SW480 (cell line): Measurements from ENCODE around the gene MRPL17.
A peak's percentile ranks its signal among the peaks of the same experiment; 100 is the strongest.

Experiments
- DNase-seq: peaks from one replicate; pipeline ENCODE4 v3.0.0-alpha.2; 2016; ENCODE audit warnings: low spot score

The MRPL17 gene

GRCh38 chr11:6682591-6682935 lies 577 bp downstream of the MRPL17 start:
- no peak for DNase-seq

DNA sequence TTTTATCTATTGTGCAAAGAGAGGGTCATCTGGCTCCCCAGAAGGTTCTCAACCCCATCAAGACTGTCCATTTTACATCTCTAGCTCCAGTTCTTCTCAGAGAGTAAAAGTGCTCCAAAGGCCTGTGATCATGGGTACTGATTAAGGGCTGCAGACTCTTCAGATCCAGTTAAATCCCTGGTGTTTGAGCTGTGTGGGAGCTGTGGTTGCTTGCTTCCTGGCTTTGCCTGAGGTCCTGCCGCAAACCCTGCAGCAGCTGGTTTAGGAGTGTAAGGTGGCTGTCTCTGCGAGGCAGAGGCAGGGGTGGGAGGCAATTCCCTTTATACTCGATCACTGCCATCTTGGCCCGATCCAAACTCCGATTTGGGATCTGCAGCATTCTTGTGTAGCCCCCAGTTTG lies 1.2 kb downstream of the MRPL17 start:
- no peak for DNase-seq

DNA sequence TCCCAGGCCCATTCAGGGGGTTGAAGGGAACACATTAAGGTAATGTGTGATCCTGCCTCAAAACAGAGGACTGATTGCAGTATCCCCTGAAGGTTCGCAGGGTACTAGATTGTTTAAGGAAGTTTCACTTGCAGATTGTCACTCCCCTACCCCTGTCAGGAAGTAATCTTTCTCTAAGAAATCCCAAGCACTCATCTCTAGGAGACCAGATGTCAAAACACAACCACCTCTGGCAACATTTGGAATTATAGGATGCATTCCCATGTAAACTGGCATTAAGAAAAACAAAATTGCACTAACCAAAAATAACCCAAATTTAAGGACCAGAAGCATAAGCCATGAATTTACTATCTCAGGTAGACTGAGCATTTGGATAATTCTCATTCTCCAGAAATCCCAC lies 1.6 kb downstream of the MRPL17 start:
- no peak for DNase-seq

DNA sequence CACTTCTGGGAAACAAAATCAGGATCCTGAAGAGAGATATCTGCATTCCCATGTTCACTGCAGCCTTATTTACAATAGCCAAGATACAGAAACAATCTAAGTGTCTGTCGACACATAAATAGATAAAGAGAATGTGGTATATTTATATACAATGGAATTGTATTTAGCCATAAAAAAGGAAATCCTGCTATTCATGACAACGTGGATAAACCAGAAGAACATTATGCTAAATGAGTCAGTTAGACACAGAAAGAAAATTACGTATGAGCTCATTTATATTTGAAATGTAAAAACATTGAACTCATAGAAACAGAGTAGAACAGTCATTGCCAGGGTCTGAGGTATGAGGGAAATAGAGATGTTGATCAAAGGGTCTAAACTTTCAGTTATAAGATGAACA lies 6.1 kb downstream of the MRPL17 start:
- no peak for DNase-seq

DNA sequence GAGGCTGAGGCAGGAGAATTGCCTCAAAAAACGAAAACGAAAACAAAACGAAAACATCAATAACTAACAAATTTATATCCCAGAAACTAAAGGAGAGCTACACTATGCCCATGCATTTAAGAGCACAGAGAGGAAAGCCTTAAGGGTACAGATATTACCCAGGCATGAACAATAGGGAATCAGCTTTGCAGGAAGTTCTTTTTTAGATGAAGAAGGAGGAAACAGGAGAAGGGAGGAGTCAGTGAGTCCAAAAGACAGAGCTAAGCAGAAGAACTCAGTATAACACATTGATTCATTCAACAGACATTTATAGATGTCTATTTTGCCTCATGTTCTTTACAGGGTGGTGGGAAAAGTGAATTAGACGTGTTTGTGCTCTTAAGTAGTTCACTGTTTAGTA lies 8.3 kb downstream of the MRPL17 start:
- no peak for DNase-seq

DNA sequence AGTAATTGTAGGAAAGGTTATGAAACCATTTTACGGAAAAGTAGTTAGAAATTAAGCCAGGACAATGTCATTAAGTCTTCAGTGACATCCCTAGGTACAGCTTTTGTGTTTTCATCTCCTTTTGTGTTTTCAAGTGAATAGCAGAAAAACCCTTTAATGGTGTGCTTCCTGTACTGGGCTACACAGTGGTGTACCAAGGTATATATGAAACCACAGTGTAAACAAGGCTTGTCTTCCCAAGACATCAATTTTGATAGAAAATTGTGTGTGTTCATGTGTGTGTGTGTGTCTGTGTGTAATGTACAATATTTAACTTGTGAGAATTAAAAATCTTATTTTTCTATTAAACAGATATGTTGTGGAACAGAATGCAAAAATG lies 8.9 kb downstream of the MRPL17 start:
- DNase-seq: no peak

DNA sequence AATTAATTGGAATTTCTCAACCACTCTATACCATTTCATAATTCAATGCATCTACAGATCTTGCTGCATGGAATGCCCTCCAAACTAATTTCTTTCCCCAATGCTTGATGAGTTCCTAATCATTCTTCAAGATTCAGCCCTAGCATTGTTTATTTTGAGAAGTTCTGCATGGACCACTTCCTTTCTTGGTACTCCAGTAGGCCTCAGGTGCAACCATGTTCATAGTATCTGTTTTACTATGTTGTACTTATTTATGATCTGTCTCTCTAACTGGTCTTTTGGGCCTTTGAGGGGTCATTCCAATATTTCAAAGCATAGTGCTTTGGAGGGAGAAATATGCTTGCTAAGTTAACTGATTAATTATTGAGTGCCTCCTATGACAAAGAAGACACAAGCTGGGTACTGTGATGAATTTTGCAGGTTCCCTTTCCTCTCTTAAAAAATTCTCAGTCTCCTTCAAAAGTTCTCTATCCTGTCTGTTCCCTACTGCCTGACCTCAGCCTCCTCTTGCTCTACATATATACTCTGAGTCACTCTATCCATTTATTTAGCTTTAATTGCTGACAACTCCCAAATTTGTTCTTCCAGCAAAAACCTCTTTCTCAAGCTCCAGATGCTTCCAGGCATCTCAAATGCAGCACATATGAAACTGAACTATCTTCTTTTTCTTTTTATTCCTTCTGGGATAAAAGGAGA lies 9.5 kb downstream of the MRPL17 start:
- no peak for DNase-seq

DNA sequence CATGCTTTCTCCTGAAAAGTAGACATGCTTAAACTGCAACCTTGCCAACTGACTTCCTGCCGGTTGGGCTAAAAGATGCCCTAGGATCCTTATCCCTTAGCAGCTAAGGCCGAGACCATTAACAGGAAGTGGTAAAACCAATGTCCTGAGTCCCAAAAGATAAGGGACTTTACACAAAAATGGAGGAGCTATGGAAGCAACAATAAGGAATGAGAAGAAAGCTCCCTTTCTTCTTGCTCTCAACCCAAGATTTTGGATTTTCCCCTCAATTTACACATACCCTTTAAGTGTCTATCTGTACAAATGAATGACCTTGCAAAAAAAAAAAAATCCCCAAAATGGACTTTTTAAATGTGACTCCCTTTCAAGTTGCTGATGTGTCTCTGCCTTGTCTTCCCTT lies 11.1 kb downstream of the MRPL17 start:
- no peak for DNase-seq

GRCh38 chr11:6670202-6670830 lies 12.8 kb downstream of the MRPL17 start:
- DNase-seq: no peak

GRCh38 chr11:6667733-6668374 lies 15.3 kb downstream of the MRPL17 start:
- peak; percentile 60 for DNase-seq

GRCh38 chr11:6666302-6667183 lies 16.6 kb downstream of the MRPL17 start:
- DNase-seq: no peak

GRCh38 chr11:6664551-6664950 lies 18.6 kb downstream of the MRPL17 start:
- no peak for DNase-seq

- DNase-seq: no peak
Observed at GRCh38 chr11:6663794-6664469, 19.2 kb downstream of the MRPL17 start.

DNA sequence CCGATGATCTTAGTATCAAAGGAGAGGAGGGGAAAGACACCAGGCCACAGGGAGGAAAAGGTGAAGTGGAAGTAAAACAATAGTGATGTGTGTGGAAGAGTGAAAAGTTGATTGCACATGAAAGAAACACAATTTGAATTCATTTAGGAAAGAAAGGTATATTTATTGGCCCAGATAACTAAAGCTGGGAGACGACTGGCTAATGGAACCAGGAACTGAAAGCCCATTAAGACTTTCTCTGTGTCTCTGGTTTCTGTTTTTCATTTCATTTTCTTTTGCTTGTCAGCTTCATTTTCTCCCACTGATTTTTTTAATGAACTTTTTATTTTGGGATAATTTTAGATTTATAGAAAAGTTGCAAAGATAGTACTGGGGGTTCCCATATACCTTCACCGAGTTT lies 22.4 kb downstream of the MRPL17 start:
- no peak for DNase-seq

GRCh38 chr11:6658647-6659046 lies 24.5 kb downstream of the MRPL17 start:
- no peak for DNase-seq

GRCh38 chr11:6657346-6657745 lies 25.8 kb downstream of the MRPL17 start:
- no peak for DNase-seq

- no peak for DNase-seq
Observed at GRCh38 chr11:6656936-6657335, 26.2 kb downstream of the MRPL17 start.

GRCh38 chr11:6656584-6656915 lies 26.6 kb downstream of the MRPL17 start:
- DNase-seq: no peak

DNA sequence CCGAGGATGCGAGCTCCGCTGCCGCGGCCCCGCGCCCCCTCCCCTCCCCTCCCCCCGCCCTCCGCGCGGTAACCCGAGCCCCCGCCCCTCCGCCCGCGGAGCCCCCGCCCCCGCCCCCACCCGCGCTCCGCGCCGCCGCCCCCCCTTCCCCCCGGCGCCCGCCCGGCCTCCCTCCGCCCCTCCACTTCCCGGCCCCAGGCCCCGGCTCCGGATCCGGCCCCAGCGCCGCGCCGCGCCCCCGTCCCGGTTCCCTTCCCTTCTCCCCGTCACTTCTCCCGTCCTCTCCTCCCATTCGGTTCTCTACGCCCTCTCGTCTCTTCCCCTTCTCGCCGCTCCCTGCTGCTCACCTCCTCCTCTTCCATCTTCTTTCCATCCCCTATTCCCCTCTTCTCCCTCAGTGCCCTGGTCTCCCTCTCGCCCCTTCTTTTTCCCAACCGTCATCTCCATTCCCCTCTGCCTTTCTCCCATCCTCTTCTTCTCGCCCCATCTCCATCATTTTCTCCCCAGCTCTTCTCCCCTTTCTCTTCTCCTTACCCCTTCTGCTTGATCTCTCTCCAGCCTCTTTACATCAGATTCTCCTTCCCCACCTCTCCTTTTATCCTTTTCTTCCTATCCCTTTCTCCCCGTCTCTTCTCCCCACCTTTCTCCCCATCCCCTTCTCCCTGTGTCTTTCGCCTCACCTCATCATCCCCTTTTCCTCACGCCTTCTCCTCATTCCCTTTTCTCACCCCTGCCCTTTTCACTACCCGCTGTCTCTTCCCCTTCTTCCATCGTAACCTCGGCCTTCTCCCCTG lies 27.2 kb downstream of the MRPL17 start, which contains the start of gene DCHS1:
TSS of gene DCHS1 (minus strand) at position 20 of the 794 bp plus-strand sequence. CDS start 14,196 bp downstream, outside the sequence.
- DNase-seq: no peak

GRCh38 chr11:6655020-6655789 lies 27.9 kb downstream of the MRPL17 start:
- DNase-seq: no peak
